Hematopoietic multipotent progenitor cell treated with erythropoietin and hydrocortisone succinate and interleukin-3 and kit ligand, for 6 days (in vitro differentiated cells): ENCODE data around the gene GLIS2.

Experiments used
- DNase-seq: peaks from one replicate; pipeline ENCODE4 v3.0.0-alpha.2; 2015

GLIS2 gene

DNA sequence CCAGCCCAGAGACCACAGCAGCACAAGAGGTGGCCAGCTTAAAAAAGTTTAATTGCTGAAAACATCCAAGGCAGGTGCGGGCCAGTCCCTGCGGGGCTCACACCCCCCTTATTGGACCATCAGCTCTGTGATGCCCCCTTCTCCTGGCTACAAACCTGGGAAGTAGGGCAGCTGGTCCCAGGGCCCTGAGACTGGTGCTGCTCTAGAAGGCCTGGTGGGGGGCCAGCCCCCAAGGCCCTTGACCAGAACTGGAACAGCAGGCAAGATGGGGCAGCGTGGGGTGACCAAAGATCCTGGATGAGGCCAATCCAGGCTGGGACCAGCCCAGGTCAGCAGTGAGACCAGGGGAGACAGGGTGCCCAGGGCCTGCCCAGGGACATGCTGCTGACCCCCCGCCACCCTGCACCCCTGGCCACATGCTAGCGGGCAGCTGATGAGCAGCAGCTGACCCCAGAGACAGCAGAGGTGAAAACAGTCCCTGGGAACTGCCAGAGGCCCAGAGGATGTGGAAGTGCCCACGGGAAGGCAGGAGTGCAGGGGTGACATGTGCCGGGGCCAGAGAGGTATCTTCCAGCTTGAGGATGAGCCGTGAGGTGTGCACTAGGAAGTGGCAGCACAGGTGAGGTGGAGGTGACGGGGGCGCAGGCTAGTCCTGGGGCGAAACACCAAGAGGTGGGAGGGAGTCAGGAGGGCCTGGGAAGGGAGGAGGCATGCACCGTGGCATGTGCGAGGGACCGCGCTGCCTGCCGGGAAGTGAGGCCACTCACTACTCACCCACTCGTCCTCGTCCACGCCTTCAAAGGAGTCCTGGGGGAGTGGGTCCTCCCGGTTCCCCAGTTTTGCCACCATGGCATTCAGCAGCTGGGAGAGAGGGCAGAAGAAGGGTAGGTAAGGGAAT, 38.9 kb downstream of the GLIS2 start:
- DNase-seq, result no peak

DNA sequence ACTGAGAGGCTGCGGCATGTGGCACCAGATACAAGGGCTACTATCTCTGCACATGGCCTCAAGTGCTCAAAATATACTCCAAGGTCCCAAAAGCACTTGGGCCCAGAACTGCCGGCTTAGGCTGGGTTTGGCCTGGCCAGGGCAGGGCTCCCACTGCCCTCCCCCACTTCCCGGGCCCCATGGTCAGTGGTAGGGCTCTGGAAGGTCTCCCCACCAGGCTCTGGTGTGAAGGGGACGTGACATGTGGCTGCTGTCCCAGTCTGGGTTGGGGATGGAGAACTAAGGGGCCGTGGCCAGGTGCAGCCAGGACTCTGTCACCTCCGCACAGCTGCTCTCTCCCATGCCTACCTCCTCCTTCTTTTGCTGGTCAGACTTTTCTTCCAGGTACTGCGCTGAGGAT, 41.0 kb downstream of the GLIS2 start:
- no peak for DNase-seq

GRCh38 chr16:4358236-4358635, 42.4 kb downstream of the GLIS2 start:
- no peak for DNase-seq

- peak; percentile 70 for DNase-seq
Observed at GRCh38 chr16:4358831-4359561, 43.1 kb downstream of the GLIS2 start.

- DNase-seq, result no peak
Observed at GRCh38 chr16:4359914-4360313, 44.0 kb downstream of the GLIS2 start.

DNA sequence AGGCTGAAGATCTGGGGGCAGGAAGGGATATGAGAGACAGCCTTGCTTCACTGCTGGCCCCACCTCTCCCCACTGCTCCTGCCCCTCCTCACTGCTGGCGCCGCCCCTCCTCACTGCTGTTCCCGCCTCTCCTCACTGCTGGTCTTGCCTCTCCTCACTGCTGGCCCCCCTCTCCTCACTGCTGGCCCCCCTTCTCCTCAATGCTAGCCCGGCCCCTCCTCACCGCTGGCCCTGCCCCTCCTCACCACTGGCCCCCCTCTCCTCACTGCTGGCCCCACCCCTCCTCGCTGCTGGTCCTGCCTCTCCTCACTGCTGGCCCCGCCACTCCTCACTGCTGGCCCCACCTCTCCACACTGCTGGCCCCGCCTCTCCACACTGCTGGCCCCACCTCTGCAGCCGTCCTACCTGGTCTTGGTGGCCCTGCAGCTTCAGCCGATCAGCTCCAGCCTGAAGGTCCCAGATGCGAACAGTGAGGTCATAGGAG, 44.7 kb downstream of the GLIS2 start:
- peak; percentile 46 for DNase-seq

DNA sequence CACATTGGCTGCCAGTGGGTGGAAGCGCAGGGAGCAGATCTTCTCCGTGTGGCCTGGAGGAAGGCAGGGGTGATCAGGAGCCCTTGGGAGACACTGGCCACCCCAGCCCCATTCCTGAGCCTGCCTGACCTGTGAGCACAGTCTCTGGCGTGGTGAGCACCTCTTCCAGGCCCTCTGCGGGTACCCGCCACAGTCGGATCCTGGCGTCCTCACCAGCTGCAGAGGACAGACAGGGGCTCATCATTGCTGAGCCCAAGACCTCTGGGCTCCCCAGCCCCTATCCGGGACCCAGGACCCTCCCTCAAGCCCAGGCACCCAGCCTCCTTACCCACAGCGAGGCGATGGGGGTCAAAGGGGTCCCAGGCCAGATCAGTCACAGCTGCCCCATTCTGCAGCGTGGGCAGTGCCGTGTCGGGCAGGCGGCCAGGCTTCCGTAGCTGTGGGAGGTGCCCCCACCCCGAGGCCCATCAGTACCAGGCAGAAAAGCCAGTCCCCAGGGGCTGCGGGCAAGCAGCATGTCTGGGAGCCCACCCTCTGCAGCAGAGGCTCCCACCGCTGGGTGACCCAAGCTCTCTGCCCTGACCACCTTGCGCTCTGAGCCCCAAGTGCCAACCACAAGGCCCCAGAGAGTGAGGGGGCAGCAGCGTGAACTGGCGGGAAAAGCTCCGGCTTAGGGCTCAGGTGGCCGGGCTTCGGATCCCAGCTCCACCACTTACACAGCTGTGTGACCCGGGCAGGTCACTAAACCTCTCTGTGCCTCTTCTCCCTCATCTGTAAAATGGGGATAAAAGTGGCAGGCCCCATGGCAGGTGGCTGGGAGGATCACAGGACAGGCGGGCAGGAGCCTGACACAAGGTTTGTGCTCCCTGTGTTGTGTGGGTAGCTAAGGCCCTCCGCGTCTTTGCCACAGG, 45.4 kb downstream of the GLIS2 start:
- no peak for DNase-seq

GRCh38 chr16:4361944-4362311, 46.1 kb downstream of the GLIS2 start:
- DNase-seq, result no peak

GRCh38 chr16:4362476-4363135, 46.7 kb downstream of the GLIS2 start:
- peak; percentile 34 for DNase-seq

DNA sequence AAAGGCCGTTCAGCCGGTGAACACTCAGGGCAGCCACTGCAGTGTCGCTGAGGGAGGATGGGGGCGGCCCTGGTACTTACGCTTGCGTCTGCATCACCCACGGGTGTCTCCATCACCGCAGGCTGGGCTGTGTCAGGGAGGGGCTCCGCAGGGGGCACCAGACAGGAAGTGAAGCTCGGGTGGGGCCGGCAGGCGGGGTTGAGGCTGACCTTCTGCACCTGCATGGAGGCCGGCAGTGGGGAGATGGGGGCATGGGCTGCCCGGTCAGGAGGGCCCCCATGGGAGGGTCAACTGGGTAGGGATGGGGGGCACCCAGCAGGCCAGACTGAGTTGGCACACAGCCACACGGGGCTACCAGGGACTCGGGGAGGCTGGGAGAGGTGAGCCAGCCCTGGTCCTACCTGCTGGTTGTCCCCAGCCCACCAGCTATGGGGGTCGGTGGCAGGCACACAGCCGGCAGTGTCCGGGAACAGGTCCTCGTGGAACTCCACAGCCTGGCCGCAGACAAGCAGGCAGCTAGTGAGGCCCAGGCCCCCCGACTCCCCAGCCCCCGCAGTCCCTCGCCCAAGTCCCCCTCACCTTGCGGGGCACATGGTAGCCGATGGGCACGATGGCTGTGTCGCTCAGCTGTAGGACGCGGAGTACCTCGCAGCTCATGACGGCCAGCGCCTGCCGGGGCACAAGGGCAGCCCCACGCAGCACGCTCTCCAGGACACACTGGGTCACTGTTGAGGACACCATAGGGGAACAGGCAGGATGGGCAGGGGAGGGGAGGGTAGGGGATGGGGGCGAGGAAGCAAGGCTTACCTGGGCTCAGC, 48.5 kb downstream of the GLIS2 start:
- DNase-seq, result no peak

DNA sequence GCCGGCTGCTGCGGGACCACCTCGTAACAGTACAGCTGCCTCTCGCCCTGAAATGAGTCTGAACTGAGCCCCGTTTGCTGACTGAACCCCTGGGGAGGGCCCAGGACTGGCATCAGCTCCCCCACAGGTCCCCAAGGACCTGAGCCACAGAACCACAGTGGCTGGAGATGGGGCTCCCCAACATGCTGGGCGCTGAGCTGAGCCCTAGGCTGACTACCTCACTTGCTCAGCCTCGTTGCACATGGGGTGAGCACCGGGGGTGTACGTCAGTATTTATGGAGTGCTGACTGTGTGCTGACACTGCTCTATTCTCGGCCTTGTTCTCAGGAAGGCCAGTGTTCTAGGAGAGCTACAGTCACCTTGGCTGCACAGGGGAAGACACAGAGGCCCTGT, 49.1 kb downstream of the GLIS2 start:
- no peak for DNase-seq

DNA sequence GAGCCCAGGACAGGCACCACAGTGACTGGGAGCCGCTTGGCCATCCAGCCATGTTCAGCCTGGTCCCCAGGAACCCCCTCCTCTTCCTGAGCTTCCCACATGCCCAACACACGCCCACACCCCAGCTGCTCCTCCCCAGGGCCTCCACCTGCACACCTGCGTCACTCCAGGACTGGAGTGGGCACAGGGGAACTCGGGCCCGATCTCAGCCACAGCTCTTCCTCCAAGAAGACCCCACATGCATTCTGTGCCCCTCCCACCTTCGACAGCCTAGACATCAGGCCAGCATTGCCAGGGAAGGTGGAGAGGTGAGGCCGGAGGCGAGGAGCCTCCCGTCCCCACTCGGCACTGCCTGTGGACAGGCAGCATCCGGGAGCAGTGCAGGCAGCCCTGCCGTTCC, 49.7 kb downstream of the GLIS2 start:
- DNase-seq, result no peak

GRCh38 chr16:4366016-4366415, 50.1 kb downstream of the GLIS2 start:
- DNase-seq, result no peak

GRCh38 chr16:4367393-4367856, 51.6 kb downstream of the GLIS2 start:
- no peak for DNase-seq

- no peak for DNase-seq
Observed at GRCh38 chr16:4369007-4369733, 53.3 kb downstream of the GLIS2 start.

DNA sequence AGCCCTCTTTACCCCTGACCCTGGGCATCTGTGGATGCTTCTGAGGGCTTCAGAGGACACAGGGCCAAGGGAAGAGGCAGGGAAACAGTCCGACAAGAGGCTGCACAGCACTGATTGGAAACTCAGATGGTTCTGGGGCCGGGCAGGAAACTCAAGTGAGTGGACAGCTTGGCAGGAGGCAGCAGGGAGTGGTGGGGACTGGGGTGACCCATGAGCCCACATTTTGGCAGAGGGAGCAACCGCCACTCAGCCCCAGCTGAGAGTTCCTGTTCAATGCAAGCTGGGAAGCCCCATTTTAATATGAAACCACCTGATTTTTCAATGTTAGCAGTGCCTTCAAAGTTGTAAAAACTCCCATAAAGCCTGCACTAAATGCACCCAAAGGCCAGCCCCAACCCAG, 54.3 kb downstream of the GLIS2 start:
- no peak for DNase-seq

DNA sequence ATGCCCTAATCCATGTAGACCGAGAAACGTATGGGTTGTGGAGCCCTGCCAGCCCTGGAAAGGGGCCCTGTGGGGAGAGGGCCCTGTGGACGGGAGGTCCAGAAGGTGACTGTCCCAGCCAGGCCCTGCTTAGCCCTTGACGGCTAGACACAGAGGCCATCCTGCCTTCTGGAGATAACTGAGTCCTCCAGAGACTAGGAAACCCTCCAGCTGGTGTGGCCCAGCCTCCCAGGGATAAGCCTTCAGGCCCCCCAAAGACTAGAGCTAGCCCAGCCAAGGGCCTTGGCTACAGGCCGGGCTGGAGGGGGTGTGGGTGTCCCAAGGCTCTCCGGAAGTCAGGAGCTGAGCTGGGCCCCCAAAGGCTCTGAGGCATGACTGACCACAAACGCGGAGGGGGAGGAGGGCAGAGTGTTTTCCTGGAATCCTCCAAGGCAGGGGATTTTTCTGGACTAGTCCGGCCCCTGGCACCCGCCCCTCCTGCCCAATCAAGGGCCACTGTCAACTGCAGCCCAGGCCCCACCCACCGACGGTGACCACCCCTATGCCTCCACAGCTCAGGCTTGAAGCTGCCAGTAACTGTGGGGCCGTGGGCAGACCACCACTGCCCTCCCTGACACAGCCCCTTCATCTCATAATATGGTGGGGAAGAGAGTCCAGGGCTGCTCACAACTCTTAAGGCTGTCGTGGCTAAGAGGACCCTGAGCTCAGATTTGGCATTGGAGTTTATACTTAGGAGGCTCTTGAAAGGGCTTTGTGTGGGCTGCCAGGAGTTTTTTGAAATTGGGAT, 54.9 kb downstream of the GLIS2 start:
- no peak for DNase-seq

GRCh38 chr16:4371357-4372000, 55.6 kb downstream of the GLIS2 start, which contains the start of gene VASN:
Gene VASN (plus strand): TSS chr16:4371848. CDS start chr16:4380878, 9,030 bp downstream.
- peak; percentile 81 for DNase-seq

DNA sequence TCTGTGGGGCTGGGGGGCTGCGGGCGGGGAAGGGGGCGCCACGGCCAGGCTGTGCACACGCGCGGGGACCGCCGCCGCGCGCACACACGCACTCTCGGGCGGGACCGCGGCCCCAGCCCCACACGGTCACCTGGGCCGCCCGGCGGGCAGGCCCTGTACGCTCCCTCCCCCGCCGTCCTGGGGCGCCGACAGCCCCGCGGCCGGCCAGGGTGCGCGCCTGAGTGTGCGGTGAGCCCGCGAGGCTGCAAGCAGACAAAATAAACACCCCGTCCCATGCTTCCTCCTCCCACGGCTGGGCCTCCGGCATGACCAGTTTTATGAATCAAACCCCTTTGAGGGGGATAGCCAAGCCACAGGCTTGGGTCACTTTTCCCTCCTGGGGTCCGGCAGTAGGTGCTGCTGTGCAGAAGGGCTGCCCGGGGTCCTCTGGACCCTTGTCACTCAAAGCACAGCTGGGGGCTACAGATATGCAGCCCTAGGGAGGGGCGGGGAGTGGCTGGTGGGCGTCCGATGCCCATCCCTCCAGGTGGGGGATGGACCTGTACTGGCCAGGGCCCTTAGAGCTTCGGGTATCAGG, 56.2 kb downstream of the GLIS2 start:
- DNase-seq, result peak; percentile 49
